GM11168 (cell line): Measurements from ENCODE around the gene KRTAP20-4.

Experiments used
- in situ Hi-C: fragments of 300-500 bp; cut with MboI; formaldehyde crosslinking; loops from one replicate; pipeline ENCODE4 v1.12.0; 2022; ENCODE audit warnings: low sequenced_read_pairs; ENCODE audit not compliant: unreplicated experiment

Gene KRTAP20-4

DNA sequence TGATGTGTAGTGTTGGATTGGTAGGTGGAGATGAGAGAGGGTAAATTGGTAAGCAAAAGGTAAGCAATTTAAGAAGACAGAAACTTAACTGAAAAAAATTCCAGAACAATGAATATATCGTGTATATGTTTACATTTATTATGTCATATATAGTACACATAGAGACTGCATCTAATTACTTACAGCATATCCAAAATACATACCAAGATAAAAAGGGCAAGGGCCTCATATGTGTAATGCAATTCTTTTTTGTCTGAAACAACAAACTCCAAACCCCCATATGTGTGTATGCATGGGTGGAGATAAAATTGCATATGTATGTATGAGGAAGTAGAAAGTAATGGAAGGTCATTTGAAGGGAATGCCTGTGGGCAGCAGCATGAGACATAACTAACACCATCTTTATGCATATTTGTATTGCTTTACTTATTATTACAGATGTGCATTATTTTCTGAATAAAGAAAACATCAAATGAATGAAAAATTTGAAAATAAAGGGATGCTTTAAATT is 26.5 kb downstream of the KRTAP20-4 start:
- in situ Hi-C loops: no loop called here

DNA sequence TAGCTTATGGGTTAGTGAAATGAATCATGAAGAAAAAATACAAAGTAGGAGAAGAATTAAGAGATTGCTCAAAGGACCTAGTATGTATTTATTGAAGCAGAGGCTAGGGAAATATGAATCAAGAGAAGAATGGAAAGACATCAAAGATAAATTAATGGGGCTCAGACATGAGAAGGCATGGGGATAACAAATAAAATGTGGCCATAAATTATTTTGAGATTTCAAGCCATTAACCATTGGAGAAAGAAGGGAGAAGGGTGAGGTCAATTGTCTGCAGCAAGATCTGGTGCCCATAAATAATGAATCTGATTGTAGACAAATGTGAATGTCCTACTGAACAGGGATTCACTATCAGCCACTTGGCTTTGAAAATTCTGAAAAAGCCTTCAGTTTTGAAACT is 32.5 kb downstream of the KRTAP20-4 start:
- in situ Hi-C loops: no loop called here

DNA sequence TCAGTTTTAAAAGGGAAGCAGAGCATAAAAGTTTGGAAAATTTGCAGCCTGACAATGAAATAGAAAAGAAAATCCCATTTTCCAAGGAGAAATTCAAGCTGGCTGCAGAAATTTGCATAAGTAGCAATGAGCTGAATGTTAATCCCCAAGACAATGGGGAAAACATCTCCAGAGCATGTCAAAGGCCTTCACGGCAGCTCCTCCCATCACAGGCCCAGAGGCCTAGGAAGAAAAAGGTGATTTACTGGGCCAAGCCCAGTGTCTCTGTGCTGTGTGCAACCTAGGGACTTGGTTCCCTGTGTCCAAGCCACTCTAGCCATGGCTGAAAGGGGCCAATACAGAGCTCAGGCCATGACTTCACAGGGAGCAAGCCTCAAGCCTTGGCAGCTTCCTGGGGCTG is 48.3 kb downstream of the KRTAP20-4 start:
- in situ Hi-C loops: no loop called here
